ENCODE results near the gene TMCO4.

The TMCO4 gene

DNA sequence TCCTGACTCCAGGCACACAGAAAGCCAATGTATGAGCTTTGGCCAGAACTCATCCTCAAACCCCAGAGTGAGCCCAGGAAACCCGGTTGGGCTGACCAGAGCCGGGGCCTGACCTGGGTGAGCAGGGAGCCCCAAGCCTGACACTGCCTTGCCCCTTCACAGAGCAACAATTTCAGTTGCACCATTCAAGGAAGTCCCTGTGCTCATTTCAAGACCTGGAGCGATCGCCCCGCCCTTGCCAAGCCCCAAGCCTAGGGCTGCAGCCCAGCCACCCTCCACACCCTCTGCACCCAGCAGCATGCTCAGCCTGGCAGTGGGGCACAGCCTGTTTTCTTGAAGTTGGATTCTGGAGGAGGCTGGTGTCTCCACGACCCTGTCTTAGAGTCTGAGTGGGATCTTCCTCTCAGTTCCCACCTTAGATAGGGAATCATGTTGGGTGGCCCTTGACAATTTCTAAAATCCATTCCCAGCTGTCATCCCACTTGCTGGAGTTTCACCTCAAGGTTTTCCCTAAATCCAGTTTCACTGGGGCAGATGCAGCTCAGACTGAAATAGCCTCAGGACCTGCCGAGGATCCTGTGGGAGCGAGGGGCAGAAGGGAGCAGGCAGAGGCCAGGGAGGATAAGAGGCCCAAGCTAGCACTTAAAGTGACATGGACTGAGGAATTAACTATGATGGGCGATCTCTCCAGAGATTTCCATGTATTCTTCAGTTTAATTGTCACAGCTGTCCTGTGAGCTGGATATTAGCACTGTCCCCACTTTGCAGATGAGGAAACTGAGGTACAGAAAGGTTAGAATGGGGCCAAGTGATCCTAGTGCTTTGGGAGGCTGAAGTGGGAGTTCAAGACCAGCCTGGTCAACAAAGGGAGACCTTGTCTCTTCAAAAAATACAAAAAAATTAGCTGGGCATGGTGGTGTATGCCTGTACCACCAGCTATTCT, 153.1 kb downstream of the TMCO4 start:
- H3K9me2 ChIP-seq (replicated peaks; ENCODE audit: low read depth, low read length) = no peaks in the 10 kb centered on the region
- H2AFZ ChIP-seq (ENCODE audit: low read length) = no peak overlapping the region
- H3K9ac ChIP-seq (ENCODE audit: low read depth, low read length, poor library complexity, severe bottlenecking) = no peak overlapping the region
- no peaks in the 10 kb centered on the region for H3K27me3 ChIP-seq (ENCODE audit: insufficient read depth, low read length, poor library complexity, severe bottlenecking)
- H3K4me1 ChIP-seq (ENCODE audit: insufficient read depth, low read length, poor library complexity, severe bottlenecking) = peaks cover 4% of the 10 kb centered on the region
- H4K20me1 ChIP-seq (ENCODE audit: insufficient read depth, low read length, poor library complexity, severe bottlenecking) = no peaks in the 10 kb centered on the region
- H3F3A ChIP-seq (ENCODE audit: low read depth) = no peaks in the 10 kb centered on the region
- TF ChIP-seq CTCF (conservative IDR thresholded peaks at IDR 0.05; ENCODE audit: low read length) = no peak
- TF ChIP-seq EZH2phosphoT487 (IDR thresholded peaks at IDR 0.05; ENCODE audit: borderline replicate concordance) = no peak
- no peaks in the 10 kb centered on the region for H3K9me3 ChIP-seq (ENCODE audit: insufficient read depth, low read depth, low read length)
- no peak overlapping the region for H3K4me3 ChIP-seq (ENCODE audit: low read length, poor library complexity, severe bottlenecking)
- H3K79me2 ChIP-seq (ENCODE audit: insufficient read depth, low read length) = no peaks in the 10 kb centered on the region
- no peaks in the 10 kb centered on the region for H3K36me3 ChIP-seq (ENCODE audit: insufficient read depth, low read length)
- H3K4me2 ChIP-seq (ENCODE audit: low read depth, low read length, poor library complexity, severe bottlenecking) = no peak overlapping the region

DNA sequence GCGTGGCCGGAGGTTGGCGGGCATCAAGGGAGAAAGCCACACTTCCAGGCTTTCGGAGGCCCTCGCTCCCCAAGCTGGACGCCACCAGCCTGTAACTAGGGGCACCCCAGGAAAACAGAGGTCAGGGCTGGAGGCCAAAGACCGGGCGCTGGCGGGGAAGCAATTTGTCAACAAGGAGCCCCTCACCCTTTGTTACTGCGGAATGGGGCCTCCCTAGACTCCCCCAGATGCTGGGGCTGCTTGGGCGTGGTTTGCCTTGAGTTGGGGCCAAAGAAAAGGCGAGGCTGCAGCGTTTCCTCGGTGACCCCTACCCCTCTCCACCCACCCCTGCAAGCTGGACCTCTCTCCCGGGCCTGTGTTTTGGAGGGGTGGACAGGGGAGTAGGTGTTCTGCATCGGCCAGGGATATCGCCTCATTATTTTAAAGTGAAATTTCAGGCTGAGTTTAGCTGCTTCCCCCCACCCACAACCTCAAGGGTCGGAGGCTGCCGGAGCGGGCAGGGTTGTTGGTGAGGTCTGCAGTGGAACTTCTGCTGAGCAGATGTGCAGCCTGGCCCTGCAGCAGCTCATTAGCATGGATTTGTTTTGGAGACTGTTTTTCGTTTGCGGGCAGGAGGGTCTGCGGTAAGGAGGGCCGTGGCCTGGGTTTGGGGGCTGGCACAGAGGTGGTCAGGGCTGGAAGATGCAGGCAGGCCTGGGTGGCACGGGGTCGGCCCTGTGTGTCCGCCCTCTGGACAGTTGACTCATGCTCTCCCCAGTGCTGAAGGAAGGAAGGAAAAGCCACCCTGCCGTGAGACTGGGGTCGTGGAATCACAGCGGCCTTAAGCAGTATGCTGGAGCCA, 154.1 kb downstream of the TMCO4 start:
- Histone ChIP-seq H3K9me2 (replicated peaks; ENCODE audit: low read depth, low read length) (no peaks in the 10 kb centered on the region), H3K27me3 (ENCODE audit: insufficient read depth, low read length, poor library complexity, severe bottlenecking) (no peaks in the 10 kb centered on the region), H3K9me3 (ENCODE audit: insufficient read depth, low read depth, low read length) (no peaks in the 10 kb centered on the region), H2AFZ (ENCODE audit: low read length) (no peak overlapping the region), H3K9ac (ENCODE audit: low read depth, low read length, poor library complexity, severe bottlenecking) (no peak overlapping the region), H3F3A (ENCODE audit: low read depth) (no peaks in the 10 kb centered on the region), H3K4me3 (ENCODE audit: low read length, poor library complexity, severe bottlenecking) (no peak overlapping the region), H3K4me2 (ENCODE audit: low read depth, low read length, poor library complexity, severe bottlenecking) (no peak overlapping the region), H3K4me1 (ENCODE audit: insufficient read depth, low read length, poor library complexity, severe bottlenecking) (no peaks in the 10 kb centered on the region), H3K79me2 (ENCODE audit: insufficient read depth, low read length) (no peaks in the 10 kb centered on the region), H4K20me1 (ENCODE audit: insufficient read depth, low read length, poor library complexity, severe bottlenecking) (no peaks in the 10 kb centered on the region), H3K36me3 (ENCODE audit: insufficient read depth, low read length) (no peaks in the 10 kb centered on the region)
- no peak for TF ChIP-seq EZH2phosphoT487 (IDR thresholded peaks at IDR 0.05; ENCODE audit: borderline replicate concordance)

- TF ChIP-seq CTCF (conservative IDR thresholded peaks at IDR 0.05; ENCODE audit: low read length) (no peak), EZH2phosphoT487 (IDR thresholded peaks at IDR 0.05; ENCODE audit: borderline replicate concordance) (no peak)
- Histone ChIP-seq H3K9me3 (ENCODE audit: insufficient read depth, low read depth, low read length) (no peaks in the 10 kb centered on the region), H2AFZ (ENCODE audit: low read length) (no peak overlapping the region), H4K20me1 (ENCODE audit: insufficient read depth, low read length, poor library complexity, severe bottlenecking) (no peaks in the 10 kb centered on the region), H3K9ac (ENCODE audit: low read depth, low read length, poor library complexity, severe bottlenecking) (no peak overlapping the region), H3K4me1 (ENCODE audit: insufficient read depth, low read length, poor library complexity, severe bottlenecking) (no peaks in the 10 kb centered on the region), H3K4me3 (ENCODE audit: low read length, poor library complexity, severe bottlenecking) (no peak overlapping the region), H3F3A (ENCODE audit: low read depth) (no peaks in the 10 kb centered on the region), H3K36me3 (ENCODE audit: insufficient read depth, low read length) (no peaks in the 10 kb centered on the region), H3K27me3 (ENCODE audit: insufficient read depth, low read length, poor library complexity, severe bottlenecking) (no peaks in the 10 kb centered on the region), H3K79me2 (ENCODE audit: insufficient read depth, low read length) (no peaks in the 10 kb centered on the region), H3K4me2 (ENCODE audit: low read depth, low read length, poor library complexity, severe bottlenecking) (no peak overlapping the region), H3K9me2 (replicated peaks; ENCODE audit: low read depth, low read length) (no peaks in the 10 kb centered on the region)
Measured at GRCh38 chr1:19644681-19645410, 154.9 kb downstream of the TMCO4 start.
